K562 (cell line): Measurements from ENCODE around the gene FOXJ2. TPM values are rescaled to one million over a fixed set of nuclear protein-coding genes. Genes with fewer than 3 reads are reported as not detected.

Source experiments
- CLOCK ChIP-seq: fragments of 250-450 bp; sonication (Bioruptor Pico); IDR thresholded peaks from 2 replicates; pipeline ENCODE4 v1.4.0; 2020; ENCODE audit warnings: mild to moderate bottlenecking, moderate library complexity, borderline replicate concordance
- EHMT2 ChIP-seq: fragments of 450-650 bp; IDR thresholded peaks from 2 replicates; pipeline ENCODE4 v1.6.1; 2018; ENCODE audit warnings: antibody characterized with exemption
- RB1 ChIP-seq: fragments of 450-650 bp; IDR thresholded peaks from 2 replicates; pipeline ENCODE4 v1.6.1; 2017; ENCODE audit warnings: low read depth, mild to moderate bottlenecking
- ZNF431 ChIP-seq: sonication (generic); formaldehyde crosslinking; IDR thresholded peaks from 2 replicates; pipeline ENCODE4 v1.8.0; 2022; ENCODE audit warnings: mild to moderate bottlenecking, missing genetic modification reagents
- polyA plus RNA-seq, 8 experiments: library from polyadenylated mRNA; depleted of rRNA in 4 of 8; stranded (reverse) in 5 of 8; unstranded in 3 of 8; fragments of >200 nt; fragmentation: Nextera tagmentation in 2 of 8; fragmentation: Illumina TruSeq in 1 of 8; extraction: Ambion mirVana in 2 of 8; extraction: Trizol in 1 of 8; gene quantifications; 2 replicates each; pipeline versions ENCODE4 v1.2.1 to v1.2.3, GENCODE V29; 2011 to 2014; ENCODE audit warnings: inconsistent platforms in 1 of 8, missing spikeins in 1 of 8
- total RNA-seq, 7 experiments: library from RNA; depleted of rRNA in 6 of 7; stranded (reverse); fragments of >200 nt in 6 of 7; fragmentation: Illumina TruSeq in 2 of 7; extraction: Trizol in 2 of 7; gene quantifications; 2 replicates each; pipeline versions ENCODE4 v1.2.1 to v1.2.3, GENCODE V29; 2011 to 2021; ENCODE audit warnings: low replicate concordance in 1 of 7
- TF ChIP-seq, protein P1 (sequence below), 2 experiments: fragments of 150-350 bp in 1 of 2; IDR thresholded peaks; 2 replicates each; pipeline ENCODE4 v1.6.1; 2012 to 2016; ENCODE audit warnings: low read depth in 2 of 2, low read length in 2 of 2, mild to moderate bottlenecking in 1 of 2, moderate library complexity in 1 of 2
- TF ChIP-seq, protein P2 (sequence below): sonication (generic); formaldehyde crosslinking; IDR thresholded peaks from 2 replicates; pipeline ENCODE4 v1.8.0; 2022; ENCODE audit warnings: mild to moderate bottlenecking, missing genetic modification reagents, borderline replicate concordance
- TF ChIP-seq, protein P3 (sequence below): fragments of 450-650 bp; IDR thresholded peaks from one replicate; pipeline ENCODE4 v1.6.1; 2018; ENCODE audit warnings: mild to moderate bottlenecking, moderate library complexity; ENCODE audit not compliant: partially characterized antibody

FOXJ2 gene
- total and polyA plus RNA-seq, 9 of the 15 experiments (the other 6 are each of a cell fraction or from before 2014, with no cell fraction given), result 1.0 to 7.5 (median 2.4) TPM

DNA sequence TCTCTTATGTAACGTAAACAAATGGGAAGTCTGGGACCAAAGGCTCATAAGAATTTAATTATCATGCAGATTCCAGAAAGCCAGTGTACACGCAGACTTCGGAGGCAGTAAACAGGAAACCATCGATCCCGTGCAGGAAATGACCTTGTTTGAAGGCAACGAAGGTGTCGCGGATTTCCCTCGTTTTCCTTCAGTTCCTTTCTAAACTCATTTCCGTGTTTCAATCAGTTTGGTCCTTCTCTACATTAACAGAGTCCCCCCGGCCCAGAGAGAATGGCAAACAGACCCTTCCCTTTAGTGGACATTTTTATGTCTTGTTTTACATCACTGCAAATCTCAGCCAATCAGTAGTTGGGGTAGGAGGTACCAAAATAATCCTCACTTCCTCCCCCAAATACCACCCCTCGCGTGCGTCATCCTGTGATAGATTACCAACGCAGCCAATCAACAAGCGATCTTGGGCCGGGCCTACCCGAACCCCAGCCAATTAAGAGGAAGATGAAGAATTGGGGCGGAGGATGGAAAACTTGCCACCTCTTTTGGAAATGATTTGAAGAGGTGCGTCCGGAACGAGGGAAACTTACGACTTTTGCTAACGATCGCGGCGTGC, 6.1 kb upstream of the FOXJ2 start (continued):
- TF ChIP-seq, protein P1, sequence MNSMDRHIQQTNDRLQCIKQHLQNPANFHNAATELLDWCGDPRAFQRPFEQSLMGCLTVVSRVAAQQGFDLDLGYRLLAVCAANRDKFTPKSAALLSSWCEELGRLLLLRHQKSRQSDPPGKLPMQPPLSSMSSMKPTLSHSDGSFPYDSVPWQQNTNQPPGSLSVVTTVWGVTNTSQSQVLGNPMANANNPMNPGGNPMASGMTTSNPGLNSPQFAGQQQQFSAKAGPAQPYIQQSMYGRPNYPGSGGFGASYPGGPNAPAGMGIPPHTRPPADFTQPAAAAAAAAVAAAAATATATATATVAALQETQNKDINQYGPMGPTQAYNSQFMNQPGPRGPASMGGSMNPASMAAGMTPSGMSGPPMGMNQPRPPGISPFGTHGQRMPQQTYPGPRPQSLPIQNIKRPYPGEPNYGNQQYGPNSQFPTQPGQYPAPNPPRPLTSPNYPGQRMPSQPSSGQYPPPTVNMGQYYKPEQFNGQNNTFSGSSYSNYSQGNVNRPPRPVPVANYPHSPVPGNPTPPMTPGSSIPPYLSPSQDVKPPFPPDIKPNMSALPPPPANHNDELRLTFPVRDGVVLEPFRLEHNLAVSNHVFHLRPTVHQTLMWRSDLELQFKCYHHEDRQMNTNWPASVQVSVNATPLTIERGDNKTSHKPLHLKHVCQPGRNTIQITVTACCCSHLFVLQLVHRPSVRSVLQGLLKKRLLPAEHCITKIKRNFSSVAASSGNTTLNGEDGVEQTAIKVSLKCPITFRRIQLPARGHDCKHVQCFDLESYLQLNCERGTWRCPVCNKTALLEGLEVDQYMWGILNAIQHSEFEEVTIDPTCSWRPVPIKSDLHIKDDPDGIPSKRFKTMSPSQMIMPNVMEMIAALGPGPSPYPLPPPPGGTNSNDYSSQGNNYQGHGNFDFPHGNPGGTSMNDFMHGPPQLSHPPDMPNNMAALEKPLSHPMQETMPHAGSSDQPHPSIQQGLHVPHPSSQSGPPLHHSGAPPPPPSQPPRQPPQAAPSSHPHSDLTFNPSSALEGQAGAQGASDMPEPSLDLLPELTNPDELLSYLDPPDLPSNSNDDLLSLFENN (IDR thresholded peaks at IDR 0.05; ENCODE audit: low read depth in 2 of 2, low read length in 2 of 2), result no peak
- TF ChIP-seq EHMT2 (no peak), RB1 (no peak), CLOCK (CRISPR knock-in tag) (no peak), ZNF431 (no peak)
- TF ChIP-seq, protein P2, sequence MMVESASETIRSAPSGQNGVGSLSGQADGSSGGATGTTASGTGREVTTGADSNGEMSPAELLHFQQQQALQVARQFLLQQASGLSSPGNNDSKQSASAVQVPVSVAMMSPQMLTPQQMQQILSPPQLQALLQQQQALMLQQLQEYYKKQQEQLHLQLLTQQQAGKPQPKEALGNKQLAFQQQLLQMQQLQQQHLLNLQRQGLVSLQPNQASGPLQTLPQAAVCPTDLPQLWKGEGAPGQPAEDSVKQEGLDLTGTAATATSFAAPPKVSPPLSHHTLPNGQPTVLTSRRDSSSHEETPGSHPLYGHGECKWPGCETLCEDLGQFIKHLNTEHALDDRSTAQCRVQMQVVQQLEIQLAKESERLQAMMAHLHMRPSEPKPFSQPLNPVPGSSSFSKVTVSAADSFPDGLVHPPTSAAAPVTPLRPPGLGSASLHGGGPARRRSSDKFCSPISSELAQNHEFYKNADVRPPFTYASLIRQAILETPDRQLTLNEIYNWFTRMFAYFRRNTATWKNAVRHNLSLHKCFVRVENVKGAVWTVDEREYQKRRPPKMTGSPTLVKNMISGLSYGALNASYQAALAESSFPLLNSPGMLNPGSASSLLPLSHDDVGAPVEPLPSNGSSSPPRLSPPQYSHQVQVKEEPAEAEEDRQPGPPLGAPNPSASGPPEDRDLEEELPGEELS, result no peak
- TF ChIP-seq, protein P3, sequence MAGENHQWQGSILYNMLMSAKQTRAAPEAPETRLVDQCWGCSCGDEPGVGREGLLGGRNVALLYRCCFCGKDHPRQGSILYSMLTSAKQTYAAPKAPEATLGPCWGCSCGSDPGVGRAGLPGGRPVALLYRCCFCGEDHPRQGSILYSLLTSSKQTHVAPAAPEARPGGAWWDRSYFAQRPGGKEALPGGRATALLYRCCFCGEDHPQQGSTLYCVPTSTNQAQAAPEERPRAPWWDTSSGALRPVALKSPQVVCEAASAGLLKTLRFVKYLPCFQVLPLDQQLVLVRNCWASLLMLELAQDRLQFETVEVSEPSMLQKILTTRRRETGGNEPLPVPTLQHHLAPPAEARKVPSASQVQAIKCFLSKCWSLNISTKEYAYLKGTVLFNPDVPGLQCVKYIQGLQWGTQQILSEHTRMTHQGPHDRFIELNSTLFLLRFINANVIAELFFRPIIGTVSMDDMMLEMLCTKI, result no peak
